Endothelial cell of umbilical vein (primary cell): ENCODE results near the gene DVL1. TPM values are rescaled to one million over a fixed set of nuclear protein-coding genes. Genes with fewer than 3 reads are reported as not detected.

Source experiments
- BruUV-seq: library from RNA; stranded (reverse); fragments of 400-500 nt; replicated peaks from 2 replicates; lab custom pipeline; 2021; lab: Mats Ljungman, UMichigan
- CTCF ChIA-PET: fragments of 300-600, 350-600 bp; sonication (Branson Sonifier 250); formaldehyde crosslinking; loops from one replicate; lab custom pipeline; 2021; ENCODE audit warnings: antibody characterized with exemption, inconsistent platforms; lab: Charles Lee
- POLR2A ChIA-PET: fragments of 300-600, 350-600 bp; sonication (Branson Sonifier 250); formaldehyde crosslinking; loops from one replicate; lab custom pipeline; 2021; ENCODE audit warnings: antibody characterized with exemption, inconsistent platforms; lab: Charles Lee
- DNase-seq: peaks from one replicate; pipeline ENCODE4 v3.0.0-alpha.2; 2011; ENCODE audit warnings: low read depth, low spot score
- FAIRE-seq: peaks from 2 replicates; lab custom pipeline; 2011; peaks lifted over from hg19 to GRCh38; lab: Jason Lieb, UNC
- H2AFZ ChIP-seq: 2 replicates; pipeline ENCODE4 v1.6.0; 2012; ENCODE audit warnings: low read depth, low read length, control low read depth, inconsistent platforms
- H3K27ac ChIP-seq: 2 replicates; pipeline ENCODE4 v1.5.1; 2011; ENCODE audit warnings: low read depth, mild to moderate bottlenecking, control low read depth, low read length, moderate library complexity; ENCODE audit not compliant: insufficient read depth
- H3K27me3 ChIP-seq, 2 experiments: 2 replicates each; pipeline versions ENCODE4 v1.6.0 to v1.6.1; 2011; ENCODE audit warnings: low read length in 2 of 2, mixed read lengths in 1 of 2; ENCODE audit not compliant: control insufficient read depth in 2 of 2, insufficient read depth in 2 of 2
- H3K36me3 ChIP-seq, 2 experiments: 2 replicates in 1 of 2; 3 replicates in 1 of 2; pipeline ENCODE4 v1.5.1; 2011; ENCODE audit warnings: low read length in 2 of 2, mild to moderate bottlenecking in 1 of 2, moderate library complexity in 1 of 2; ENCODE audit not compliant: control insufficient read depth in 2 of 2, insufficient read depth in 2 of 2; ENCODE audit errors: extremely low read depth in 1 of 2
- H3K4me1 ChIP-seq: 3 replicates; pipeline ENCODE4 v1.5.1; 2011; ENCODE audit warnings: mild to moderate bottlenecking, low read length; ENCODE audit not compliant: control insufficient read depth, insufficient read depth; ENCODE audit errors: extremely low read depth
- H3K4me2 ChIP-seq: 2 replicates; pipeline ENCODE4 v1.6.1; 2011; ENCODE audit warnings: low read length, control low read depth, mixed read lengths; ENCODE audit not compliant: insufficient read depth
- H3K4me3 ChIP-seq, 3 experiments: fragments of 200-600 bp in 1 of 3; sonication (generic), shearing (Covaris generic) in 1 of 3; replicated peaks in 1 of 3; 2 replicates each; pipeline ENCODE4 v1.5.1; 2011 to 2016; ENCODE audit warnings: control low read depth in 3 of 3, low read length in 3 of 3, mild to moderate bottlenecking in 2 of 3, inconsistent platforms in 1 of 3, low read depth in 1 of 3, moderate library complexity in 1 of 3; ENCODE audit not compliant: insufficient read depth in 1 of 3
- H3K79me2 ChIP-seq: 2 replicates; pipeline ENCODE4 v1.6.0; 2012; ENCODE audit warnings: low read length, inconsistent platforms; ENCODE audit not compliant: control insufficient read depth, insufficient read depth
- H3K9ac ChIP-seq: replicated peaks from 2 replicates; pipeline ENCODE3; 2011; ENCODE audit warnings: low read length, control low read depth; ENCODE audit not compliant: insufficient read depth; ENCODE audit errors: extremely low read depth
- H3K9me1 ChIP-seq: replicated peaks from 3 replicates; pipeline ENCODE4 v1.6.0; 2011; ENCODE audit warnings: mild to moderate bottlenecking, low read length; ENCODE audit not compliant: control insufficient read depth, insufficient read depth; ENCODE audit errors: extremely low read depth
- H3K9me3 ChIP-seq: replicated peaks from 2 replicates; pipeline ENCODE4 v1.5.1; 2012; ENCODE audit warnings: low read length, inconsistent platforms; ENCODE audit not compliant: control insufficient read depth, insufficient read depth
- H4K20me1 ChIP-seq: replicated peaks from 2 replicates; pipeline ENCODE3; 2011; ENCODE audit warnings: mild to moderate bottlenecking, low read length; ENCODE audit not compliant: control insufficient read depth, insufficient read depth; ENCODE audit errors: extremely low read depth
- CTCF ChIP-seq, 2 donors: IDR thresholded peaks; 1 replicate in 1 of 2; 2 replicates in 1 of 2; pipeline ENCODE4 v1.5.1; 2011; ENCODE audit warnings: low read length in 2 of 2, mild to moderate bottlenecking in 2 of 2, moderate library complexity in 2 of 2, control low read depth in 1 of 2, inconsistent platforms in 1 of 2, low read depth in 1 of 2; ENCODE audit not compliant: insufficient read depth in 1 of 2; ENCODE audit errors: extremely low read depth in 1 of 2
- EZH2 ChIP-seq: IDR thresholded peaks from 2 replicates; pipeline ENCODE4 v1.6.1; 2012; ENCODE audit warnings: borderline replicate concordance, low read depth, mild to moderate bottlenecking, moderate library complexity, low read length, inconsistent platforms; ENCODE audit not compliant: severe bottlenecking
- FOS ChIP-seq: IDR thresholded peaks from 2 replicates; pipeline ENCODE4 v1.6.1; 2011; ENCODE audit warnings: mild to moderate bottlenecking, low read length, moderate library complexity, borderline replicate concordance; ENCODE audit not compliant: insufficient read depth
- GATA2 ChIP-seq: IDR thresholded peaks from 2 replicates; pipeline ENCODE4 v1.7.0; 2011; ENCODE audit warnings: low read depth, mild to moderate bottlenecking, moderate library complexity, mixed read lengths, low read length; ENCODE audit not compliant: insufficient read length, insufficient read depth
- JUN ChIP-seq: IDR thresholded peaks from 2 replicates; pipeline ENCODE4 v1.6.1; 2011; ENCODE audit warnings: borderline replicate concordance, low read depth; ENCODE audit not compliant: insufficient read length, insufficient read depth
- MAX ChIP-seq: IDR thresholded peaks from 2 replicates; pipeline ENCODE4 v1.6.1; 2011; ENCODE audit not compliant: insufficient read depth, insufficient read length
- MYC ChIP-seq: IDR thresholded peaks from one replicate; pipeline ENCODE4 v1.6.1; 2011; ENCODE audit warnings: mild to moderate bottlenecking, low read depth, low read length
- POLR2A ChIP-seq: IDR thresholded peaks from 2 replicates; pipeline ENCODE4 v1.6.1; 2012; ENCODE audit warnings: low read depth, mild to moderate bottlenecking, control low read depth, low read length
- POLR2AphosphoS5 ChIP-seq: IDR thresholded peaks from 2 replicates; pipeline ENCODE4 v1.6.1; 2012; ENCODE audit warnings: low read depth, mild to moderate bottlenecking, control low read depth, low read length, moderate library complexity; ENCODE audit not compliant: insufficient read depth
- dilution Hi-C: fragments of 300-500 bp; cut with MboI; formaldehyde crosslinking; loops from one replicate; pipeline ENCODE4 v1.15.0; 2019; ENCODE audit warnings: low sequenced_read_pairs; ENCODE audit not compliant: extremely low pct_ligation_motif_present
- intact Hi-C: fragments of 100-400 bp; cut with micrococcal nuclease; formaldehyde crosslinking; loops from one replicate; pipeline ENCODE4 v1.10.0; 2022
- polyA plus RNA-seq, 4 experiments: library from polyadenylated mRNA; depleted of rRNA in 3 of 4; stranded (reverse) in 3 of 4; unstranded in 1 of 4; fragments of >200 nt; gene quantifications; 2 replicates each; pipeline versions ENCODE4 v1.2.1 to v1.2.3, GENCODE V29; 2011 to 2012; ENCODE audit warnings: missing spikeins in 1 of 4
- total RNA-seq: library from RNA; stranded (reverse); gene quantifications from 2 replicates; pipeline ENCODE4 v1.2.3, GENCODE V29; 2021

Gene DVL1
- total and polyA plus RNA-seq, 2 donors (not counting 3 experiments of a cell fraction or from before 2014, with no cell fraction given) = 26.8 to 36.5 TPM

GRCh38 chr1:1332774-1333480 is 16.3 kb downstream of the DVL1 start:
- Histone ChIP-seq H3K79me2 (no peaks in the 10 kb centered on the region), H3K9me1 (no peaks in the 10 kb centered on the region), H3K9ac (no peak overlapping the region), H3K9me3 (no peaks in the 10 kb centered on the region), H3K4me3 (no peak overlapping the region), H3K27ac (no peak overlapping the region), H3K4me1 (no peaks in the 10 kb centered on the region), H3K36me3 (peaks cover 0 to 8% of the 10 kb centered on the region in 2 experiments), H3K4me2 (no peak overlapping the region), H4K20me1 (no peaks in the 10 kb centered on the region), H2AFZ (no peak overlapping the region), H3K27me3 (no peaks in the 10 kb centered on the region)
- dilution Hi-C loops (no loop called here), intact Hi-C loops (no loop called here)
- FAIRE-seq (no peak), DNase-seq (no peak)
- no TSS peak for BruUV-seq
- TF ChIP-seq CTCF (IDR thresholded peaks at IDR 0.05; ENCODE audit: extremely low read depth in 1 of 2, insufficient read depth in 1 of 2, low read depth in 1 of 2, low read length in 2 of 2) = no peak
- no peak for TF ChIP-seq GATA2
- no peak for TF ChIP-seq JUN
- no peak for TF ChIP-seq MYC
- TF ChIP-seq EZH2 = no peak
- no peak for TF ChIP-seq POLR2AphosphoS5
- TF ChIP-seq FOS = no peak
- TF ChIP-seq MAX = no peak
- no peak for TF ChIP-seq POLR2A
- POLR2A ChIA-PET = no interaction called here
- CTCF ChIA-PET = no interaction called here
